ENCODE measurements around the gene STEAP2. TPM values are rescaled to one million over a fixed set of nuclear protein-coding genes. Genes with fewer than 3 reads are reported as not detected.
A peak's percentile ranks its signal among the peaks of the same experiment; 100 is the strongest.

The STEAP2 gene
- total and polyA plus RNA-seq, 2 donors = 3.4 to 11.4 TPM

GRCh38 chr7:90238583-90238982, 27.0 kb downstream of the STEAP2 start:
- Histone ChIP-seq H3K27ac (ENCODE audit: low read depth in 1 of 2, low read length in 1 of 2) (no peak overlapping the region), H3K36me3 (ENCODE audit: control insufficient read depth in 2 of 2, insufficient read depth in 2 of 2, low read length in 1 of 2) (no peaks in the 10 kb centered on the region), H3K4me3 (ENCODE audit: low read length in 2 of 2) (no peak overlapping the region), H3K4me1 (ENCODE audit: control insufficient read depth in 2 of 2, insufficient read depth in 2 of 2, low read length in 2 of 2) (no peaks in the 10 kb centered on the region), H3K27me3 (ENCODE audit: control insufficient read depth in 2 of 2, insufficient read depth in 1 of 2, low read length in 1 of 2) (peaks cover 0 to 5% of the 10 kb centered on the region in 2 donors), H3K9me3 (ENCODE audit: control insufficient read depth in 2 of 2, insufficient read depth in 1 of 2, low read length in 1 of 2) (no peaks in the 10 kb centered on the region)
- WGBS = 97% methylated on average over 1 of the region's 1 CpG
- no peak for DNase-seq (ENCODE audit: low read depth in 6 of 9, low spot score in 9 of 9)

GRCh38 chr7:90239050-90239449, 27.5 kb downstream of the STEAP2 start:
- Histone ChIP-seq H3K36me3 (ENCODE audit: control insufficient read depth in 2 of 2, insufficient read depth in 2 of 2, low read length in 1 of 2) (no peaks in the 10 kb centered on the region), H3K27ac (ENCODE audit: low read depth in 1 of 2, low read length in 1 of 2) (no peak overlapping the region), H3K27me3 (ENCODE audit: control insufficient read depth in 2 of 2, insufficient read depth in 1 of 2, low read length in 1 of 2) (peaks cover 0 to 10% of the 10 kb centered on the region in 2 donors), H3K4me1 (ENCODE audit: control insufficient read depth in 2 of 2, insufficient read depth in 2 of 2, low read length in 2 of 2) (no peaks in the 10 kb centered on the region), H3K9me3 (ENCODE audit: control insufficient read depth in 2 of 2, insufficient read depth in 1 of 2, low read length in 1 of 2) (no peaks in the 10 kb centered on the region), H3K4me3 (ENCODE audit: low read length in 2 of 2) (no peak overlapping the region)
- WGBS = 97% methylated on average over 3 of the region's 3 CpGs
- DNase-seq (ENCODE audit: low read depth in 6 of 9, low spot score in 9 of 9) = no peak

- peaks cover 0 to 16% of the 10 kb centered on the region in 2 donors for H3K27me3 ChIP-seq (ENCODE audit: control insufficient read depth in 2 of 2, insufficient read depth in 1 of 2, low read length in 1 of 2)
- no peak overlapping the region for H3K27ac ChIP-seq (ENCODE audit: low read depth in 1 of 2, low read length in 1 of 2)
- H3K9me3 ChIP-seq (ENCODE audit: control insufficient read depth in 2 of 2, insufficient read depth in 1 of 2, low read length in 1 of 2) = no peaks in the 10 kb centered on the region
- H3K36me3 ChIP-seq (ENCODE audit: control insufficient read depth in 2 of 2, insufficient read depth in 2 of 2, low read length in 1 of 2) = no peaks in the 10 kb centered on the region
- no peak for DNase-seq (ENCODE audit: low read depth in 6 of 9, low spot score in 9 of 9)
- WGBS = 90% methylated on average over 9 of the region's 9 CpGs
- no peak overlapping the region for H3K4me3 ChIP-seq (ENCODE audit: low read length in 2 of 2)
- H3K4me1 ChIP-seq (ENCODE audit: control insufficient read depth in 2 of 2, insufficient read depth in 2 of 2, low read length in 2 of 2) = peaks cover 0 to under 1% of the 10 kb centered on the region in 2 donors
These were observed 28.2 kb downstream of the STEAP2 start for GRCh38 chr7:90239625-90240228.

- Histone ChIP-seq H3K4me1 (ENCODE audit: control insufficient read depth in 2 of 2, insufficient read depth in 2 of 2, low read length in 2 of 2) (peaks cover 7% of the 10 kb centered on the region in 2 donors), H3K36me3 (ENCODE audit: control insufficient read depth in 2 of 2, insufficient read depth in 2 of 2, low read length in 1 of 2) (no peaks in the 10 kb centered on the region), H3K9me3 (ENCODE audit: control insufficient read depth in 2 of 2, insufficient read depth in 1 of 2, low read length in 1 of 2) (peaks cover 0 to 4% of the 10 kb centered on the region in 2 donors), H3K27me3 (ENCODE audit: control insufficient read depth in 2 of 2, insufficient read depth in 1 of 2, low read length in 1 of 2) (peaks cover 6 to 40% of the 10 kb centered on the region in 2 donors), H3K4me3 (ENCODE audit: low read length in 2 of 2) (no peak overlapping the region), H3K27ac (ENCODE audit: low read depth in 1 of 2, low read length in 1 of 2) (no peak overlapping the region)
- 92% methylated on average over 3 of the region's 3 CpGs for WGBS
- no peak for DNase-seq (ENCODE audit: low read depth in 6 of 9, low spot score in 9 of 9)
These were observed 31.0 kb downstream of the STEAP2 start for GRCh38 chr7:90242369-90243168.

- Histone ChIP-seq H3K27me3 (ENCODE audit: control insufficient read depth in 2 of 2, insufficient read depth in 1 of 2, low read length in 1 of 2) (peaks cover 6 to 40% of the 10 kb centered on the region in 2 donors), H3K4me1 (ENCODE audit: control insufficient read depth in 2 of 2, insufficient read depth in 2 of 2, low read length in 2 of 2) (peaks cover 7% of the 10 kb centered on the region in 2 donors), H3K9me3 (ENCODE audit: control insufficient read depth in 2 of 2, insufficient read depth in 1 of 2, low read length in 1 of 2) (peaks cover 0 to 4% of the 10 kb centered on the region in 2 donors), H3K4me3 (ENCODE audit: low read length in 2 of 2) (no peak overlapping the region), H3K36me3 (ENCODE audit: control insufficient read depth in 2 of 2, insufficient read depth in 2 of 2, low read length in 1 of 2) (no peaks in the 10 kb centered on the region), H3K27ac (ENCODE audit: low read depth in 1 of 2, low read length in 1 of 2) (no peak overlapping the region)
- DNase-seq (ENCODE audit: low read depth in 6 of 9, low spot score in 9 of 9) = no peak
- WGBS = 57% methylated on average over 1 of the region's 1 CpG
These were observed 32.0 kb downstream of the STEAP2 start for GRCh38 chr7:90243556-90243955.

- DNase-seq (ENCODE audit: low read depth in 6 of 9, low spot score in 9 of 9) = no peak
- peaks cover 0 to 4% of the 10 kb centered on the region in 2 donors for H3K9me3 ChIP-seq (ENCODE audit: control insufficient read depth in 2 of 2, insufficient read depth in 1 of 2, low read length in 1 of 2)
- H3K36me3 ChIP-seq (ENCODE audit: control insufficient read depth in 2 of 2, insufficient read depth in 2 of 2, low read length in 1 of 2) = no peaks in the 10 kb centered on the region
- WGBS = 19% methylated on average over 6 of the region's 6 CpGs
- H3K4me3 ChIP-seq (ENCODE audit: low read length in 2 of 2) = peak overlapping the region; percentile 60 to 63
- H3K27ac ChIP-seq (ENCODE audit: low read depth in 1 of 2, low read length in 1 of 2) = no peak overlapping the region
- peaks cover 7% of the 10 kb centered on the region in 2 donors for H3K4me1 ChIP-seq (ENCODE audit: control insufficient read depth in 2 of 2, insufficient read depth in 2 of 2, low read length in 2 of 2)
- peaks cover 6 to 40% of the 10 kb centered on the region in 2 donors for H3K27me3 ChIP-seq (ENCODE audit: control insufficient read depth in 2 of 2, insufficient read depth in 1 of 2, low read length in 1 of 2)
These were observed 33.0 kb downstream of the STEAP2 start for GRCh38 chr7:90244565-90244908.

- Histone ChIP-seq H3K27ac (ENCODE audit: low read depth in 1 of 2, low read length in 1 of 2) (no peak within 1 kb of the TSS), H3K4me3 (ENCODE audit: low read length in 2 of 2) (peak within 1 kb of the TSS; percentile 60 to 63), H3K9me3 (ENCODE audit: control insufficient read depth in 2 of 2, insufficient read depth in 1 of 2, low read length in 1 of 2) (peaks cover 0 to 4% of the 10 kb centered on the region in 2 donors), H3K27me3 (ENCODE audit: control insufficient read depth in 2 of 2, insufficient read depth in 1 of 2, low read length in 1 of 2) (peaks cover 6 to 40% of the 10 kb centered on the region in 2 donors), H3K36me3 (ENCODE audit: control insufficient read depth in 2 of 2, insufficient read depth in 2 of 2, low read length in 1 of 2) (no peaks in the 10 kb centered on the region), H3K4me1 (ENCODE audit: control insufficient read depth in 2 of 2, insufficient read depth in 2 of 2, low read length in 2 of 2) (peaks cover 7% of the 10 kb centered on the region in 2 donors)
- WGBS = 1% methylated on average over 59 of the region's 59 CpGs
- peak; percentile 28 to 78 (median 42) for DNase-seq (ENCODE audit: low read depth in 6 of 9, low spot score in 9 of 9)
These were observed 33.6 kb downstream of the STEAP2 start, which contains the start of gene CFAP69 for GRCh38 chr7:90244909-90245851. Gene CFAP69 (plus strand): TSS chr7:90245174. CDS start chr7:90245425, 251 bp downstream.

GRCh38 chr7:90246171-90246570, 34.6 kb downstream of the STEAP2 start:
- Histone ChIP-seq H3K4me3 (ENCODE audit: low read length in 2 of 2) (no peak overlapping the region), H3K4me1 (ENCODE audit: control insufficient read depth in 2 of 2, insufficient read depth in 2 of 2, low read length in 2 of 2) (peaks cover 7% of the 10 kb centered on the region in 2 donors), H3K27ac (ENCODE audit: low read depth in 1 of 2, low read length in 1 of 2) (no peak overlapping the region), H3K36me3 (ENCODE audit: control insufficient read depth in 2 of 2, insufficient read depth in 2 of 2, low read length in 1 of 2) (no peaks in the 10 kb centered on the region), H3K27me3 (ENCODE audit: control insufficient read depth in 2 of 2, insufficient read depth in 1 of 2, low read length in 1 of 2) (peaks cover 6 to 40% of the 10 kb centered on the region in 2 donors), H3K9me3 (ENCODE audit: control insufficient read depth in 2 of 2, insufficient read depth in 1 of 2, low read length in 1 of 2) (peaks cover 0 to 4% of the 10 kb centered on the region in 2 donors)
- 29% methylated on average over 9 of the region's 9 CpGs for whole genome bisulfite sequencing
- DNase-seq (ENCODE audit: low read depth in 6 of 9, low spot score in 9 of 9) = no peak

Measured in thymus (tissue), 11 donors.